Measurements from ENCODE around the gene OR9G4. TPM values are rescaled to one million over a fixed set of nuclear protein-coding genes. Genes with fewer than 3 reads are reported as not detected.

OR9G4 gene
- total RNA-seq, 1 experiment from 2014 or later = not detected

Small RNA genes within 50 kb of the gene (small RNA-seq; reads per million reads assigned to genes)
- not detected for gene AP001803.1
- not detected for gene MIR6128

Other genes with a start within 250 kb of the OR9G4 start
- not detected in 2 replicates for gene OR5M11, start 205.4 kb downstream of the OR9G4 start, total RNA-seq (2014; rRNA removed; shearing (Covaris generic))
- not detected in 2 replicates for gene OR5M10, start 171.0 kb downstream of the OR9G4 start, total RNA-seq (2014; rRNA removed; shearing (Covaris generic))
- not detected in 2 replicates for gene OR5M1, start 133.8 kb downstream of the OR9G4 start, total RNA-seq (2014; rRNA removed; shearing (Covaris generic))
- not detected in 2 replicates for gene OR5AP2, start 106.3 kb downstream of the OR9G4 start, total RNA-seq (2014; rRNA removed; shearing (Covaris generic))
- not detected in 2 replicates for gene OR5AR1, start 85.0 kb downstream of the OR9G4 start, total RNA-seq (2014; rRNA removed; shearing (Covaris generic))
- not detected in 2 replicates for gene OR9G1, start 49.6 kb downstream of the OR9G4 start, total RNA-seq (2014; rRNA removed; shearing (Covaris generic))
- gene OR5AK2, start 240.2 kb upstream of the OR9G4 start, total RNA-seq (2014; rRNA removed; shearing (Covaris generic)) = not detected in 2 replicates

Measured in HT-29 (cell line).